Type B pancreatic cell (in vitro differentiated cells): Measurements from ENCODE around the gene PHC2. TPM values are rescaled to one million over a fixed set of nuclear protein-coding genes. Genes with fewer than 3 reads are reported as not detected.

Source experiments
- DNase-seq: peaks from one replicate; pipeline ENCODE4 v3.0.0; 2021; ENCODE audit warnings: mixed read lengths; ENCODE audit not compliant: unreplicated experiment; ENCODE audit errors: extremely low spot score
- H3K27ac Mint-ChIP-seq: 2 replicates; pipeline ENCODE4 v1.8.0; 2021; ENCODE audit warnings: mild to moderate bottlenecking, mixed read lengths
- H3K27me3 Mint-ChIP-seq: 2 replicates; pipeline ENCODE4 v1.8.0; 2021; ENCODE audit warnings: mixed read lengths
- H3K36me3 Mint-ChIP-seq: 2 replicates; pipeline ENCODE4 v1.8.0; 2021; ENCODE audit warnings: mixed read lengths
- H3K4me1 Mint-ChIP-seq: one replicate; pipeline ENCODE4 v1.8.0; 2021; ENCODE audit warnings: mixed read lengths; ENCODE audit not compliant: unreplicated experiment
- H3K4me3 Mint-ChIP-seq: 2 replicates; pipeline ENCODE4 v1.8.0; 2021; ENCODE audit warnings: mild to moderate bottlenecking, mixed read lengths
- H3K9me3 Mint-ChIP-seq: 2 replicates; pipeline ENCODE4 v1.8.0; 2021; ENCODE audit warnings: mixed read lengths
- total RNA-seq: library from RNA; stranded (reverse); gene quantifications from 2 replicates; pipeline ENCODE4 v1.2.1, GENCODE V29; 2021; ENCODE audit warnings: low replicate concordance
- TF ChIP-seq, protein P1 (sequence below): fragments of 200-600 bp; sonication (generic); conservative IDR thresholded peaks from 2 replicates; pipeline ENCODE4 v1.5.0; 2021; ENCODE audit warnings: antibody characterized with exemption, mild to moderate bottlenecking

PHC2 gene
- total RNA-seq, 1 donor from 2014 or later = 106 TPM

GRCh38 chr1:33371334-33371733 is 59.6 kb downstream of the PHC2 start:
- TF ChIP-seq, protein P1, sequence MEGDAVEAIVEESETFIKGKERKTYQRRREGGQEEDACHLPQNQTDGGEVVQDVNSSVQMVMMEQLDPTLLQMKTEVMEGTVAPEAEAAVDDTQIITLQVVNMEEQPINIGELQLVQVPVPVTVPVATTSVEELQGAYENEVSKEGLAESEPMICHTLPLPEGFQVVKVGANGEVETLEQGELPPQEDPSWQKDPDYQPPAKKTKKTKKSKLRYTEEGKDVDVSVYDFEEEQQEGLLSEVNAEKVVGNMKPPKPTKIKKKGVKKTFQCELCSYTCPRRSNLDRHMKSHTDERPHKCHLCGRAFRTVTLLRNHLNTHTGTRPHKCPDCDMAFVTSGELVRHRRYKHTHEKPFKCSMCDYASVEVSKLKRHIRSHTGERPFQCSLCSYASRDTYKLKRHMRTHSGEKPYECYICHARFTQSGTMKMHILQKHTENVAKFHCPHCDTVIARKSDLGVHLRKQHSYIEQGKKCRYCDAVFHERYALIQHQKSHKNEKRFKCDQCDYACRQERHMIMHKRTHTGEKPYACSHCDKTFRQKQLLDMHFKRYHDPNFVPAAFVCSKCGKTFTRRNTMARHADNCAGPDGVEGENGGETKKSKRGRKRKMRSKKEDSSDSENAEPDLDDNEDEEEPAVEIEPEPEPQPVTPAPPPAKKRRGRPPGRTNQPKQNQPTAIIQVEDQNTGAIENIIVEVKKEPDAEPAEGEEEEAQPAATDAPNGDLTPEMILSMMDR = no peak
- Mint-ChIP-seq H3K27me3 (no peaks in the 10 kb centered on the region), H3K9me3 (no peaks in the 10 kb centered on the region), H3K27ac (no peak overlapping the region), H3K4me1 (peaks cover 17% of the 10 kb centered on the region), H3K36me3 (peaks cover 15% of the 10 kb centered on the region), H3K4me3 (no peak overlapping the region)
- DNase-seq = no peak

- TF ChIP-seq, protein P1 = no peak
- Mint-ChIP-seq H3K27me3 (no peaks in the 10 kb centered on the region), H3K4me3 (no peak overlapping the region), H3K27ac (no peak overlapping the region), H3K36me3 (peaks cover 15% of the 10 kb centered on the region), H3K9me3 (no peaks in the 10 kb centered on the region), H3K4me1 (peaks cover 22% of the 10 kb centered on the region)
- no peak for DNase-seq
Measured at GRCh38 chr1:33370827-33371226, 60.1 kb downstream of the PHC2 start.

DNA sequence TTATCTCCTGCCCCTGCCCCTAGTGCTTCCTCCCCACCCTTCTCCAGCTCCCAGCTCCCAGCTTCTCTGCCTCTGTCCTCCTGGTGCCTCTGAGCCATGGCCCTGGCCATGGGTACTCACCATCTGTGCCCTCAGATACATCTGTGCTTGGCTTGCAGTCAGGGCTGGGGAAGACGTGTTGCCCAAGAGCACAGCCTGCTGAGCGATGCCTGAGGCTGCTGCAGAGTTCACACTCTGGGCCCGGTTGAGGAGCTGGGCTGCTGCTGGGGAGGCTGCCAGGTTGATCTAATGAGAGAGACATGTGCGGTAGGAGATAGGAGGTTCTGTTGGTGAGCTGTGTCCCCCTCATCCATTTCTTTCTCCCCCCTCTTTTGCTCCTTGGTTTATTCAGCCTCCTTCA is 60.6 kb downstream of the PHC2 start:
- DNase-seq = no peak
- H3K27ac Mint-ChIP-seq = no peak overlapping the region
- no peaks in the 10 kb centered on the region for H3K27me3 Mint-ChIP-seq
- H3K9me3 Mint-ChIP-seq = no peaks in the 10 kb centered on the region
- H3K4me1 Mint-ChIP-seq = peaks cover 27% of the 10 kb centered on the region
- peaks cover 15% of the 10 kb centered on the region for H3K36me3 Mint-ChIP-seq
- H3K4me3 Mint-ChIP-seq = no peak overlapping the region
- TF ChIP-seq, protein P1 = no peak

DNA sequence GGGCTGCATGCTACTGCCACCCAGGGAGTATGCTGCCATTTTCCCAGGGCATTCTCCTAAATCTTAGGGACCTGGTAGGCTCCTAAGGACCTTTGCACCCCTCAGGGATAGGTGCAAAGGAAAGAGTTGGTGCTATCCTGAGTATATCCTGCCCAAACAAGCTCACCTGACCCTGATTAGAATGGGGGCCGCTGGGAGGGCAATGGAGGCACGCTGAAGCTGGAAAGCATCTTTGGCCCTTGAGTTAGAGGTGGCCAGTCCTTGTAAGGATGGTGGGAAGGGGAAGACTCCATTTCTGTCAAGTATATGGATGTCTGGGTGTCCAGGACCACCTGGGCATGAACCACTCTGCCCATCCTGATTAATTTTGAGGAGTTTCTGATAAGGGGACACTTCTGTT is 61.1 kb downstream of the PHC2 start:
- DNase-seq = no peak
- no peak overlapping the region for H3K27ac Mint-ChIP-seq
- no peaks in the 10 kb centered on the region for H3K27me3 Mint-ChIP-seq
- peaks cover 32% of the 10 kb centered on the region for H3K4me1 Mint-ChIP-seq
- H3K4me3 Mint-ChIP-seq = no peak overlapping the region
- H3K36me3 Mint-ChIP-seq = peaks cover 12% of the 10 kb centered on the region
- H3K9me3 Mint-ChIP-seq = no peaks in the 10 kb centered on the region
- TF ChIP-seq, protein P1 = no peak

DNA sequence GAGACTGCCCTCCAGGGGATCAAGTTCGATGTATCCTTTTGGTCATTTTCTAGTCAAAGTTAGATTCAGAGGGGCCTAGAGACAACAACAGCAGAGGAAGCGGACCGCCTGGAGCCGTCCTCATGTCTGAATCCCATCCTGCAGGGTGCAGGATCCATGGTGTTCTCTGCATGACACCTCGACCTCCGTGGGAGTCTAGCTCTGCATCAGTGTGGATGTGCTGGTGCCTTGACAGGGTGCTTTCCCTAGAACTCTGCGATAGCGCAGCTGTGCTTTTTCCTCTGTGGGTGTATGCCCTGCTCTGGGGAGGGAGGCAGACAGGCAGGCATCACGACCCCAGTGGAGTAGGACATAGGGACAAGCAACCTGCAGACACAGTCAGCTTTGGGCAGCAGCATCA is 61.8 kb downstream of the PHC2 start:
- TF ChIP-seq, protein P1 = no peak
- H3K27ac Mint-ChIP-seq = no peak overlapping the region
- H3K9me3 Mint-ChIP-seq = no peaks in the 10 kb centered on the region
- H3K27me3 Mint-ChIP-seq = no peaks in the 10 kb centered on the region
- H3K4me1 Mint-ChIP-seq = peaks cover 39% of the 10 kb centered on the region
- no peak for DNase-seq
- H3K4me3 Mint-ChIP-seq = no peak overlapping the region
- peaks cover 10% of the 10 kb centered on the region for H3K36me3 Mint-ChIP-seq

DNA sequence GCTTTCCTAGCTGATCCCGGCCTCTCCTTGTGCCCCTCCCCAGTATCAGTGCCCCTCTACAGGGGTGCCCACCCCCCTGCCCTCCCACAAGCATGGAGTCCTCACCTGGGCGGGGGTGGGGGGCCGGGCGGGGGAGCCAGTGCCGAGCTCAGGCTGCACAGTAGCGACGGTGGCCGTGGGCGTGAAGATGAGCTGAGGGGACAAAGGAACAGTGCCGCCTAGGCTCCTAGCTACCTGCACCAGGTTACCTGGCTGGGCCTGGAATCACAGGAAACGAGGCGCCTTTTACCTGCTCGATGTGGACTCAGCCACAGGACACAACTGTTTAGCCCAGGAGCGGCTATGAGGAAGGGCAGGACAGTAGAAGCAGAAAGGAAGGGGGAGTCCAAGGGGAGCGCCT is 62.5 kb downstream of the PHC2 start:
- Mint-ChIP-seq H3K9me3 (no peaks in the 10 kb centered on the region), H3K27me3 (no peaks in the 10 kb centered on the region)

More for the DNA sequence above, 62.5 kb downstream of the PHC2 start:
- TF ChIP-seq, protein P1 = no peak
- H3K4me3 Mint-ChIP-seq = no peak overlapping the region
- peaks cover 45% of the 10 kb centered on the region for H3K4me1 Mint-ChIP-seq
- peaks cover 5% of the 10 kb centered on the region for H3K36me3 Mint-ChIP-seq
- no peak for DNase-seq
- H3K27ac Mint-ChIP-seq = no peak overlapping the region
